WTC11 (cell line): Measurements from ENCODE around the gene SYT15.
"Not testable (repeated sequence)": the region's sequence is repeated elsewhere in the genome, so short reads cannot be mapped to it uniquely, and the experiment has no call there.

ENCODE experiments used
- CREB1 ChIP-seq: sonication (generic); formaldehyde crosslinking; IDR thresholded peaks from 2 replicates; pipeline ENCODE4 v1.8.0; 2023; ENCODE audit warnings: mild to moderate bottlenecking, missing genetic modification reagents
- CTCF ChIP-seq: fragments of 200-600 bp; IDR thresholded peaks from 2 replicates; pipeline ENCODE4 v1.8.0; 2022; ENCODE audit warnings: antibody characterized with exemption
- E2F1 ChIP-seq: sonication (generic); formaldehyde crosslinking; IDR thresholded peaks from 2 replicates; pipeline ENCODE4 v1.8.0; 2022; ENCODE audit warnings: mild to moderate bottlenecking, missing genetic modification reagents
- MAX ChIP-seq: sonication (generic); formaldehyde crosslinking; IDR thresholded peaks from 2 replicates; pipeline ENCODE4 v1.8.0; 2022; ENCODE audit warnings: mild to moderate bottlenecking, missing genetic modification reagents
- MXD4 ChIP-seq: fragments of 250-450 bp; sonication (Bioruptor Pico); IDR thresholded peaks from 2 replicates; pipeline ENCODE4 v1.8.0; 2021; ENCODE audit warnings: mild to moderate bottlenecking, moderate library complexity, borderline replicate concordance
- NFATC4 ChIP-seq: fragments of 250-450 bp; sonication (Bioruptor Pico); IDR thresholded peaks from 2 replicates; pipeline ENCODE4 v1.9.0; 2021; ENCODE audit warnings: mild to moderate bottlenecking
- NFE2L1 ChIP-seq: sonication (generic); formaldehyde crosslinking; IDR thresholded peaks from 2 replicates; pipeline ENCODE4 v1.8.1; 2023; ENCODE audit warnings: missing genetic modification reagents
- TEAD4 ChIP-seq: sonication (generic); formaldehyde crosslinking; IDR thresholded peaks from 2 replicates; pipeline ENCODE4 v1.8.0; 2022; ENCODE audit warnings: mild to moderate bottlenecking, missing genetic modification reagents
- ZNF121 ChIP-seq: sonication (generic); formaldehyde crosslinking; IDR thresholded peaks from 2 replicates; pipeline ENCODE4 v1.8.0; 2023; ENCODE audit warnings: missing genetic modification reagents
- ZNF232 ChIP-seq: sonication (generic); formaldehyde crosslinking; IDR thresholded peaks from 2 replicates; pipeline ENCODE4 v1.8.0; 2022; ENCODE audit warnings: mild to moderate bottlenecking, missing genetic modification reagents
- ZNF396 ChIP-seq: fragments of 250-450 bp; sonication (Bioruptor Pico); IDR thresholded peaks from 2 replicates; pipeline ENCODE4 v1.8.0; 2021; ENCODE audit warnings: mild to moderate bottlenecking, moderate library complexity, borderline replicate concordance
- ZNF425 ChIP-seq: fragments of 250-450 bp; sonication (Bioruptor Pico); conservative IDR thresholded peaks from 2 replicates; pipeline ENCODE4 v1.9.0; 2021; ENCODE audit warnings: mild to moderate bottlenecking
- TF ChIP-seq, protein P1 (sequence below): fragments of 250-450 bp; sonication (Bioruptor Pico); IDR thresholded peaks from 2 replicates; pipeline ENCODE4 v1.9.0; 2021; ENCODE audit warnings: moderate library complexity, mild to moderate bottlenecking, inconsistent platforms, borderline replicate concordance

DNA sequence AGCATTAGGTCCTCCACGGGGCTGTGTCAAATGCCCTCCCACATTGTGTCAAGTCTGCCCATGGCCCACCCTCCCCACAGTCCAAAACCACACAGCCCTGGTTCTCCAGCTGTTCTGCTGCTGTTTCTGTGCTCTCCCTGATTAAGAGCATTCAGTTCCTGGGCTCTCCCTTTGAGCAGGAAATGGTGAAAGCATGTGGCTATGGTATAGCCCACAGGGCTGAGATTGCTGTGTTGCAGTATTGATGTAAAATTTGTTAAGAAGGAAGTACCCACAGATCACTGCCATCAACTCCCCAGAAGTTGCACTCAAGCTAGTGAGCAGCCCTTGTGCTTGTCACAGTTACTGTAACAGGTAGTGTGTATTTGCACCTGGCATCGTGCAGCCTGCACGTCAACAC, 9.3 kb downstream of the SYT15 start:
- TF ChIP-seq CTCF; TEAD4; MAX (CRISPR knock-in tag); NFE2L1; ZNF121; ZNF396; ZNF232 (CRISPR knock-in tag); CREB1 (CRISPR knock-in tag); NFATC4 (CRISPR knock-in tag); ZNF425; E2F1 (CRISPR knock-in tag); MXD4 (CRISPR knock-in tag): not testable (repeated sequence)
- TF ChIP-seq, protein P1, sequence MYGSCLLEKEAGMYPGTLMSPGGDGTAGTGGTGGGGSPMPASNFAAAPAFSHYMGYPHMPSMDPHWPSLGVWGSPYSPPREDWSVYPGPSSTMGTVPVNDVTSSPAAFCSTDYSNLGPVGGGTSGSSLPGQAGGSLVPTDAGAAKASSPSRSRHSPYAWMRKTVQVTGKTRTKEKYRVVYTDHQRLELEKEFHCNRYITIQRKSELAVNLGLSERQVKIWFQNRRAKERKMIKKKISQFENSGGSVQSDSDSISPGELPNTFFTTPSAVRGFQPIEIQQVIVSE (CRISPR knock-in tag) = not testable (repeated sequence)
